Activated T-cell treated with anti-CD3 and anti-CD28 coated beads, Interleukin-2, amount 50 U/mL, for 48 hours (primary cell): Measurements from ENCODE around the gene CBX4.

Source experiments
- DNase-seq, 2 experiments: peaks; one replicate each; pipeline ENCODE4 v3.0.0-alpha.2; 2020

CBX4 gene

GRCh38 chr17:79841369-79842135, 2.3 kb upstream of the CBX4 start:
- peak in 1 of 2 experiments; percentile 41 for DNase-seq

- DNase-seq, result peak in 1 of 2 experiments; percentile 45
These were observed 1.7 kb upstream of the CBX4 start for GRCh38 chr17:79840989-79841286.

- peak; percentile 41 to 61 for DNase-seq
These were observed 1.2 kb upstream of the CBX4 start for GRCh38 chr17:79840269-79840988.

- peak; percentile 65 to 75 for DNase-seq
These were observed 542 bp downstream of the CBX4 start for GRCh38 chr17:79838522-79839274.

- peak in 1 of 2 experiments; percentile 46 for DNase-seq
These were observed 1.2 kb downstream of the CBX4 start for GRCh38 chr17:79837888-79838521.

GRCh38 chr17:79836972-79837887, 2.0 kb downstream of the CBX4 start:
- peak; percentile 59 to 66 for DNase-seq

- DNase-seq, result no peak
These were observed 2.7 kb downstream of the CBX4 start for GRCh38 chr17:79836510-79836971.

GRCh38 chr17:79835953-79836509, 3.2 kb downstream of the CBX4 start:
- no peak for DNase-seq

DNA sequence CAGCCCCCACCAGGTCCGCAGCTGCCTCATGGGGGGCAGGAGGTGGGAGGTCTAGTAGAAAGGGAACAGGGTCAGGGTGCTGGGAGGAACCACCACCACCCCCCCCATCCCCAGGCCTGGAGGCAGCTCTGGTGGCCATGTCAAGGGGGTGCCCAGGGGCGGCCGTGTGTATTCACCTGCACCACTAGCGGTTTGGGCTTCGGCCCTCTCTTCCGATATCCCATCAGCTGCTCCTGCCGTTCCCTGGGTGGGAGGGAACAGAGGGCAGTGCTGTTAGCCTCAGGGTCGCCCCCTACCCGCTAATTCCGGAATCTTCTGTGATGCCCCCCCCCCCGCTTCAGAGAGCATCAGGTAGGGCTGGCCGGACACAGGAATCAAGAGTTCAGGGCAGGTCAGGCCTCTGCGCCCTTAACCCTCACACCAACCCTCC, 3.8 kb downstream of the CBX4 start:
- DNase-seq, result no peak

DNA sequence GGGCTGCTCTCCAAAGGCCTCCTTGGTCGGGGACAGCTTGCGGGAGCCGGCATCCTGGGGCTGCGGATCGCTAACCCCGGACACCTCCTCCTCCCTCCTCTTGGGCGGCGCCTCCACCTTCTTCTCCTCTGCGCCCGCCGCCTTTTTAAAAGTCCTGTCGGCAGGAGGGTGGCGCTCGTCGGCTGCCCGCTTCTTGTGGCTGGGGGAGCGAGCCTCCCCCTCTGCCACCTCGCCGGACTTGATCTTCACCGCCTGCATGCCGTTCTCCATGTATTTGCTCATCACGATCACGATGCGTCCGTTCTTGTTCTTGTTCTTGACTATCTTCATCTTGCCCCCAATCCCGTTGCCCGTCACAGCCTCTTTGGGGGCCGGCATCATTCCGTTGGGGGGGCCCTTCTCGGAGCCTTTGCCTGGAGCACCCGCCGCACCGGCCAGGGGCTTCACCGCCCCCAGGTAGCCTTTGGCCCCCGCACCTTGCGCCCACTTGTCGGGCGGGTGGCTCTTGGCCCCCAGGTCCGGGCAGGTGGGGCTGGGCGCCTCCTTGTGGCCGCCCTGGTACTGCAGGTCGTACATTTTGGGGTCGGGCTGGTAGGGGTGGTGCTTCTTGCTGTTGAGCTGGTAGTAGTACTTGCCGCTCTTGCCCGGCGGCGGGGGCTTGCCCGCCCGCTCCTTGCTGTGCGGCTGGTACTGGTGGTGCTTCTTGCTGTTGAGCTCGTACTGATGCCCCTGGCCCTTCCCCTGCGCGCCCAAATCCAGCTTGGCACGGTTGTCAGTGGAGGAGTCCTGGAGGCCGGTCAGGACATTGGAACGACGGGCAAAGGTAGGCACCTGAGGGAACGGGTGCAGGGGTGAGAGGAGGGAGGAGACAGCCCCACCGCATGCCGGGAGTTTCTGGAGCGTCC, 4.4 kb downstream of the CBX4 start:
- DNase-seq, result peak; percentile 74 to 80

DNA sequence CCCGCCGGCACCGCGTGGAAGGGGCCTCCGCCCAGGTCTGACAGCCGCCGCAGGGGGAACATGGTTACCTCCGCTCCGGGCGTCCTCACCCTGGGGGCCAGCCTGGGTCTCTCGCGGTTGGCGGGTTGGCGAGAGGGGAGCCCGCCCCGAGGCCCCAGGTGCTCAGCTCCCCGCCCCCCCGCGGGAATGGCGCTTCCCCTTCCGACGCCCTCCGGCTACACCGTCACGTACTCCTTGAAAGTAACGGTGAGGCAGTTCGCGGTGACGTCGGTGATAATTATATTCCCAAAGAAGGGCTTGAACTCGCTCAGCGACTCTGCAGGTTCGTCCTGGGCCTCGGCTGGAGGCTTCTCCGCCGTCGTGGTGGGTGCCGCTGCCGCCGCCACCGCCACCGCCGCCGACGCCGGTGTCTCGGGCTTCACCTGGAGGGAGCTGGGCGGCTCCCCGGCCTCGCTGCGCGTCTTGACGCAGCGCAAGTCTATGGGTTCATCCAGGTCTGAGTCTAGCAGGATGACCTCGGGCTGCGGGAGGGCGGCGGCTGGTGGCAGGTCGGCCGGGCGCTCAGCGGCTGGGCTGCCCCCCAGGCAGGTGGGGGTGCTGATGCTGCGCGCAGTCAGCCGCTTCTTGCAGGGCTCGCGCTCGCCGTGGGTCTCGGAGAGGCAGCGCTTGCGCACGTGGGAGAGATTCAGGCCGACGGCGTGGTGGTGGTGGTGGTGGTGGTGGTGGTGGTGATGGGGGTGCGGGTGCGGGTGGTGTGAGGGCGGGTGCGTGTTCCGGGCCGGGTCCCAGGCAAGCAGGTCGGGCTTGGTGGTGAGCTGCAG, 5.3 kb downstream of the CBX4 start:
- no peak for DNase-seq

DNA sequence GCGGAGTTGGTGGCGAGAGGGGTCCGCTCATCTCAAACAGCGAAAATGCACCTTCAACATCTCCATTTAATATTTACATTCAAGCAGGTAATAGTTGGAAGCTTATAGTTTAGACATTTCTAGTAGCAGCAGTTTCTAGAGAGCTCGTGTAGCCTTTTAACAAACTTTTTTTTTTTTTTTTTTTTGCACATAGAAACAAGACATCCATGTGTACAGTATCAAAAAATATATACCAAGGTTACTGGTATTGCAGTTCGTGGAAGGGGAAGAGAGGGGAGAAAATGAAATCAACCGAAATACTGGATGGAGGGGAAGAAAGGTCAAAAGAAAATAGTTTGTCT, 6.2 kb downstream of the CBX4 start:
- no peak for DNase-seq

DNA sequence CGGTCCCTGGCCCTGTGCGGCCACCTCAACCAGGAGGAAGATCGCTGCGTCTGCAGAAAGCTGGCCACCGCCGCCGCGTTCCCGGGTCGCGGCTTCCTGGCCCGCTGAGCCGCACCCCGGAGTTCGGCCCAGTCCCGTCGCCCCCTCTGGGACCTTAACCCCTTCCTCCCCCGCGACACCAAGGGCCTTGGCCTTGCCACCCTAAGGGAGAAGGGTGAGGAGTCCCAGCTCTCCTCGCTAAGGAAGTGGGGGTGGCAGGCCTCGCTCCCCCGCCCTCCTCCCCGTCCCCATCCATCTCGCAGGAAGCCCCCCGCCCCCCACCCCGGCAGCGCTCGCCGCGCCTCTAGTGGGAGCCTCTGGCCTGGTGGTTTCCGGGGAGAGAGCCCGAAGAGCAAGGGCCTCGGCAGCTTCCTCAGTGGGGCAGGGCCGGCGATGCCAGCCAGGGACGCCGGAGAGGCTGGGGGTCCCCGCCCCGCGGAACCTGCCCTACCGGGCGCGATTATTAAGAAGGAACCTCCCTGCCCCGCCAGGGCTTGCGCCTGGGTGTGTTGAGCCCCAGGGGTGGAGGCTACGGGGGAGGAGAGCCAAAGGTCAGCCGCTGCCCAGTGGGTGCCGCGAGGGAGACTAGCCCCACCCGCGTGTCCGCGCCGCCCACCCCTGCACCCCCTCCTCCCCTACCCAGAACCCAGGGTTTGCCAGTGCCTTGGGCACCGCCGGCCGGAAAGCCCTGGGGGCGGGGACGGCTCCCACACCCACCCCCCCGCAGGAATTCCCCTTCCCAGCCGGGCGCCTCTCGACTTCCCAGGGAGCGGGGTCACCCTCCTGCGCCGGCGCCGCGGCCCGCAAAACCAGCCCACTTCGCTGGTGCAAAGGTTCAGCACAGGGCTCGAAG, 6.8 kb downstream of the CBX4 start:
- DNase-seq, result no peak

GRCh38 chr17:79831265-79832217, 7.7 kb downstream of the CBX4 start:
- DNase-seq, result no peak

DNA sequence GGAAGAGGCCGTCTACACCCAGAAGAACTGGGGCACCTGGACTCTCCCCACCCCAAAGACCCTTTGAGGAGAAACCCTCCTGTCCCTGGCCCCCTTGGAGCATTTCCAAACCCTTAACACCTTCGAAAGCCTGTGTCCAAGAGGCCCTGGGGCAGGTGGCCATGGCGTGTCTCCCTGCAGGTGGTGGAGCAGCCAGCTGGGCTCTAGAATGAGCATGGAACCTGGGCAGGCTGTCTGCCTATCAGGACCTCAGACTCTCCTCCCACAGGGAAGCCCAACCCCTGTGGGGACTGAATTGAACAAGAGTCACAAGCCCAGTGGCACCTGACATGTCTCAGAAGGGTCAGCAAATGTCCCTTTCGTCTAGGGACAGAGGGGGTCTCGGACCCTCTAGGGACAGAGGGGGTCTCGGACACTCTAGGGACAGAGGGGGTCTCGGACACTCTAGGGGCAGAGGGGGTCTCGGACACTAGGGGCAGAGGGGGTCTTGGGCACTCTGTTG, 8.4 kb downstream of the CBX4 start:
- DNase-seq, result no peak

DNA sequence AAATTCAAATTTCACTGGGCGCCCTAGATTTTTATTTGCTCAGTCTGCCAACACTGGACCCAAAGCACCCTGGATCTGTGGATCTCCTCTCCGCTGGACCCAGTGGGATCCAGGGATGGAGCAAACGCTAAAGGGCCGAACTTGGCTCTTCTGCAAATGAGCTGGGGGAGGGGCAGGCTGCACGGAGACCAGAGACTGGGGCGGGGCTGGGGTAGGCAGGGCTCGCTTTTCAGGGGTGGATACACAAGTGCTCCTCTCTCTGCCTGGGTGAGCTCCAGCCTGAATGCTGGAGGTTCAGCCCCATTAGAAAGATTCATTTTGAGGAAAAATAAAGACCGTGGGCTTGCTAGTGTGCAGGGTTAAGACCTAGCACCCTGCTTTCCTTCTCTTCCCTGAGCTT, 8.9 kb downstream of the CBX4 start:
- DNase-seq, result no peak

DNA sequence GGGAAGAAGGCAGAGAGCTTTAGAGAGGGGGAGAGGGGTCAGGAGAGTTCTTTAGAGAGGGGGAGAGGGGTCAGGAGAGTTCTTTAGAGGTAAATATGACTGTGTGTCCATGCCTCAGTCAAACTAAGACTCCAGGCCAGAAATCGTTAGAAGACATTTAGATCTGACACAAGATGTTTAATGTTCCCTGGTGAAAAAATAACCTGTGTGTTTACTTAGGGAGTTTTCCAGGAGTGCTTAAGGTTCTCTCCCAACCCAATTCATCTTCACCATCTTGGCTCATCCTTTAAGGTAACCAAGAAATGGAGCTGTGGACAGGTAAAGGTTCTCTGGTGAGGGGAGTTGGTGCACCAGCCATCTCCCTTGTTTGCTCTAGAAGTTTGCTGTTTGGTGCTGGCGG, 9.8 kb downstream of the CBX4 start:
- no peak for DNase-seq
